HepG2 (cell line): ENCODE measurements around the gene GLCE. TPM values are rescaled to one million over a fixed set of nuclear protein-coding genes. Genes with fewer than 3 reads are reported as not detected.
A peak's percentile ranks its signal among the peaks of the same experiment; 100 is the strongest.
"Not testable (repeated sequence)": the region's sequence is repeated elsewhere in the genome, so short reads cannot be mapped to it uniquely, and the experiment has no call there.

Experiments
- ATAC-seq: fragments of 200-7000 bp; cut with Tn5 transposase; 3 replicates; pipeline ENCODE4 v1.9.1; 2020; ENCODE audit warnings: mild to moderate bottlenecking, moderate library complexity
- BruUV-seq: library from RNA; stranded (reverse); fragments of 400-500 nt; replicated peaks from 2 replicates; lab custom pipeline; 2021; lab: Mats Ljungman, UMichigan
- CTCF ChIA-PET: fragments of 300-600 bp; formaldehyde crosslinking; extraction: SDS; loops from one replicate; lab custom pipeline; 2021; ENCODE audit warnings: low total read pairs, inconsistent platforms, low intra/inter-chr PET ratio; lab: Yijun Ruan, JAX
- POLR2A ChIA-PET: fragments of 350-600 bp; sonication (Branson Sonifier 250); formaldehyde crosslinking; loops from one replicate; lab custom pipeline; 2020; ENCODE audit warnings: antibody characterized with exemption, inconsistent platforms; lab: Yijun Ruan, JAX
- DNase-seq: peaks from one replicate; pipeline ENCODE4 v3.0.0-alpha.2; 2015; ENCODE audit warnings: low spot score
- FAIRE-seq: peaks from 3 replicates; lab custom pipeline; 2011; peaks lifted over from hg19 to GRCh38; lab: Jason Lieb, UNC
- H2AFZ ChIP-seq: one replicate; pipeline ENCODE4 v1.6.1; 2011; ENCODE audit warnings: low read length, inconsistent platforms
- H3K27ac ChIP-seq: fragments of 300-600 bp; 3 replicates; pipeline ENCODE4 v1.8.0; 2011; ENCODE audit warnings: mixed run types, mild to moderate bottlenecking, mixed read lengths, low read length, inconsistent platforms; ENCODE audit not compliant: insufficient read depth; ENCODE audit errors: extremely low read length
- H3K27me3 ChIP-seq, 2 experiments: fragments of 200-600 bp in 1 of 2; 2 replicates in 1 of 2; 3 replicates in 1 of 2; pipeline versions ENCODE4 v1.6.0 to v1.8.0; 2011; ENCODE audit warnings: low read length in 2 of 2, mild to moderate bottlenecking in 2 of 2, moderate library complexity in 2 of 2, inconsistent platforms in 1 of 2; ENCODE audit not compliant: insufficient read depth in 2 of 2, control insufficient read depth in 1 of 2
- H3K36me3 ChIP-seq, 2 experiments: fragments of 200-600 bp in 1 of 2; replicated peaks in 1 of 2; 2 replicates in 1 of 2; 3 replicates in 1 of 2; pipeline versions ENCODE4 v1.5.1 to v1.8.0; 2011; ENCODE audit warnings: low read length in 2 of 2, inconsistent platforms in 1 of 2; ENCODE audit not compliant: insufficient read depth in 2 of 2, control insufficient read depth in 1 of 2
- H3K4me1 ChIP-seq: 2 replicates; pipeline ENCODE4 v1.5.1; 2012; ENCODE audit warnings: low read length, inconsistent platforms; ENCODE audit not compliant: insufficient read depth
- H3K4me2 ChIP-seq: 2 replicates; pipeline ENCODE4 v1.6.0; 2011; ENCODE audit warnings: low read depth, low read length, inconsistent platforms
- H3K4me3 ChIP-seq, 3 experiments: fragments of 200-600 bp in 1 of 3; sonication (generic), shearing (Covaris generic) in 1 of 3; replicated peaks in 1 of 3; 2 replicates each; pipeline ENCODE4 v1.5.1; 2011 to 2016; ENCODE audit warnings: low read length in 3 of 3, inconsistent platforms in 2 of 3, low read depth in 2 of 3, mild to moderate bottlenecking in 2 of 3, control low read depth in 1 of 3, mixed read lengths in 1 of 3; ENCODE audit not compliant: insufficient read depth in 1 of 3
- H3K79me2 ChIP-seq: one replicate; pipeline ENCODE4 v1.6.1; 2011; ENCODE audit warnings: low read length, inconsistent platforms; ENCODE audit not compliant: insufficient read depth
- H3K9ac ChIP-seq: 2 replicates; pipeline ENCODE4 v1.6.0; 2011; ENCODE audit warnings: mild to moderate bottlenecking, low read depth, low read length, inconsistent platforms; ENCODE audit not compliant: insufficient read depth
- H3K9me3 ChIP-seq: 2 replicates; pipeline ENCODE4 v1.5.1; 2012; ENCODE audit warnings: mild to moderate bottlenecking, low read length
- H4K20me1 ChIP-seq: 2 replicates; pipeline ENCODE4 v1.6.0; 2011; ENCODE audit warnings: inconsistent platforms, mild to moderate bottlenecking, low read length, moderate library complexity; ENCODE audit not compliant: insufficient read depth
- ZNF83 ChIP-seq: sonication (generic); formaldehyde crosslinking; IDR thresholded peaks from 2 replicates; pipeline ENCODE4 v1.4.0; 2020; ENCODE audit warnings: missing genetic modification reagents, mild to moderate bottlenecking, borderline replicate concordance
- WGBS: methylation state at CpG from one replicate; pipeline ENCODE4 v1.1.6; 2017; ENCODE audit warnings: low lambda C conversion rate; 5-methylcytosine and 5-hydroxymethylcytosine counted together
- in situ Hi-C: cut with HindIII; loops from 2 replicates; pipeline ENCODE4 v1.10.0; 2017; ENCODE audit warnings: low pct_unique_long_range_greater_than_20kb; ENCODE audit not compliant: extremely low pct_ligation_motif_present
- intact Hi-C: fragments of 100-400 bp; cut with micrococcal nuclease; formaldehyde crosslinking; loops from one replicate; pipeline ENCODE4 v1.10.0; 2022; ENCODE audit not compliant: unreplicated experiment
- polyA plus RNA-seq, 8 experiments: library from polyadenylated mRNA; depleted of rRNA in 3 of 8; stranded (reverse) in 7 of 8; unstranded in 1 of 8; fragments of >200 nt; fragmentation: Illumina TruSeq in 4 of 8; extraction: Trizol in 4 of 8; gene quantifications; 2 replicates each; pipeline versions ENCODE4 v1.2.1 to v1.2.3, GENCODE V29; 2011 to 2016; ENCODE audit warnings: low read depth in 4 of 8, missing spikeins in 1 of 8, mixed read lengths in 1 of 8; ENCODE audit not compliant: insufficient read depth in 1 of 8
- total RNA-seq, 5 experiments: library from RNA; depleted of rRNA; stranded (reverse); fragments of >200 nt; fragmentation: Illumina TruSeq; extraction: Trizol; gene quantifications; 2 replicates each; pipeline ENCODE4 v1.2.3, GENCODE V29; 2016; ENCODE audit warnings: low read depth in 1 of 5
- TF ChIP-seq, protein P1 (sequence below): sonication (generic); formaldehyde crosslinking; IDR thresholded peaks from 2 replicates; pipeline ENCODE4 v1.4.0; 2020; ENCODE audit warnings: mild to moderate bottlenecking, missing genetic modification reagents

Gene GLCE
- total and polyA plus RNA-seq, 2 of the 13 experiments (the other 11 are each of a cell fraction or from before 2014, with no cell fraction given) = 12.9 to 23.4 TPM

DNA sequence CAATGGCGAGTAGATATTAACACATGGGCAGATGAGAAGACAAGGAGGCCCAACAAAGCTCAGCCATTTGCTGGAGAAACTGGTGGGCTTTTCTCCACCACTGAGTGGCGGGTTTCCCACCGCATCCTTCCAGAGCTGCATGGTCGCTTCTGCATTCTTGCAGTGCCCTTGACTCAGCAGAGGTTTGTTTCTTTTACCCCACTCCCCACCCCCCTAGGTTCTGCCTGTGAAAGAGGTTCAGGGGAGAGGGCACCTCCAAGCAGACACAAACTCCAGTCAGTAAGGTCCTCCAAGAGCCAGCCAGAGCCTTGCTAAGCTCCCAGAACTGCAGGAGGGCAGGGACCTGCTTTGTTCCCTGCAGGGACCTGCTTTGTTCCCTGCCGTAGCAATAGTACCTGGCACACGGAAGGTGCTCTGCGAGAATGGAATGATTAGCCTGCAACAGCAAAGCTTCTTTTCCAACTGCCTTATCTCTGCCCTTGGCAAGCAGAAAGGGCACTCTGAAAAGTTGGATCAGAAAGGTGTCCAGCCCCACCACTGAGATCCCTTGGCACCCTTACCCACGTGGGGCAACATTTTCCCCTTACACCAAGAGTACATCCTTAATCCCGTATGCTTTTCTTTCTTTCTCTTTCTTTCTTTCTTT is 139.6 kb downstream of the GLCE start:
- ChIA-PET POLR2A (no interaction called here), CTCF (no interaction called here)
- no peak overlapping the region for H2AFZ ChIP-seq
- FAIRE-seq (no peak), ATAC-seq (no peak), DNase-seq (no peak)
- in situ Hi-C loops = no loop called here
- no peaks in the 10 kb centered on the region for H3K9me3 ChIP-seq
- WGBS = 41% methylated on average over 3 of the region's 9 CpGs
- TF ChIP-seq, protein P1, sequence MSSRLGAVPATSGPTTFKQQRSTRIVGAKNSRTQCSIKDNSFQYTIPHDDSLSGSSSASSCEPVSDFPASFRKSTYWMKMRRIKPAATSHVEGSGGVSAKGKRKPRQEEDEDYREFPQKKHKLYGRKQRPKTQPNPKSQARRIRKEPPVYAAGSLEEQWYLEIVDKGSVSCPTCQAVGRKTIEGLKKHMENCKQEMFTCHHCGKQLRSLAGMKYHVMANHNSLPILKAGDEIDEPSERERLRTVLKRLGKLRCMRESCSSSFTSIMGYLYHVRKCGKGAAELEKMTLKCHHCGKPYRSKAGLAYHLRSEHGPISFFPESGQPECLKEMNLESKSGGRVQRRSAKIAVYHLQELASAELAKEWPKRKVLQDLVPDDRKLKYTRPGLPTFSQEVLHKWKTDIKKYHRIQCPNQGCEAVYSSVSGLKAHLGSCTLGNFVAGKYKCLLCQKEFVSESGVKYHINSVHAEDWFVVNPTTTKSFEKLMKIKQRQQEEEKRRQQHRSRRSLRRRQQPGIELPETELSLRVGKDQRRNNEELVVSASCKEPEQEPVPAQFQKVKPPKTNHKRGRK (CRISPR knock-in tag) = peak; percentile 45; the same call in 1 of the 2 replicates
- TF ChIP-seq ZNF83 (CRISPR knock-in tag) = no peak
- no peak overlapping the region for H3K4me3 ChIP-seq
- H3K4me1 ChIP-seq = peaks cover 22% of the 10 kb centered on the region
- no peak overlapping the region for H3K4me2 ChIP-seq
- no peaks in the 10 kb centered on the region for H4K20me1 ChIP-seq
- no peak overlapping the region for H3K9ac ChIP-seq
- H3K79me2 ChIP-seq = no peaks in the 10 kb centered on the region
- no peaks in the 10 kb centered on the region for H3K36me3 ChIP-seq
- H3K27me3 ChIP-seq = peaks cover 9 to 57% of the 10 kb centered on the region in 2 experiments
- H3K27ac ChIP-seq = no peak overlapping the region
- BruUV-seq = no TSS peak
- intact Hi-C loops = no loop called here

DNA sequence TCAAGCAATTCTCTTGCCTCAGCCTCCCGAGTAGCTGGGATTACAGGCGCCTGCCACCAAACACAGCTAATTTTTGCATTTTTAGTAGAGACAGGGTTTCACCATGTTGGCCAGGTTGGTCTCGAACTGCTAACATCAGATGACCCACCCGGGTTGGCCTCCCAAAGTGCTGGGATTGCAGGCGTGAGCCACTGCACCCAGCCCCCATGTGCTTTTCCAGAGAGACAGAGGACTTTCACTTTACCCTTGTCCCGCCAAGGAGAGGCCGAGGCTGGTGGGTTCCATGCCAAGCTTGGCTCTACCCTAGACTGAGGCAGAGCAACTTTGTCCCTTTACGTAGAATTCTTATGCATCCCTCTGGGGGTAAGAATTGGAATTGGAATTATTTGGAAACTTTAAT is 140.7 kb downstream of the GLCE start:
- 73% methylated on average over 3 of the region's 8 CpGs for WGBS
- H3K36me3 ChIP-seq, CTCF ChIA-PET, H3K27ac ChIP-seq, intact Hi-C loops, H3K4me2 ChIP-seq, H3K4me3 ChIP-seq, in situ Hi-C loops, H3K9me3 ChIP-seq, DNase-seq, H3K79me2 ChIP-seq, BruUV-seq, ATAC-seq, H4K20me1 ChIP-seq, FAIRE-seq, H3K9ac ChIP-seq, H2AFZ ChIP-seq: not testable (repeated sequence)
- H3K27me3 ChIP-seq = peaks cover 9 to 47% of the 10 kb centered on the region in 2 experiments
- POLR2A ChIA-PET = interaction anchor here (0.7 kb wide), 1 partner anchor 11 kb away, joined by 3 read pairs; no protein-coding TSS in a partner anchor
- H3K4me1 ChIP-seq = peaks cover 32% of the 10 kb centered on the region

DNA sequence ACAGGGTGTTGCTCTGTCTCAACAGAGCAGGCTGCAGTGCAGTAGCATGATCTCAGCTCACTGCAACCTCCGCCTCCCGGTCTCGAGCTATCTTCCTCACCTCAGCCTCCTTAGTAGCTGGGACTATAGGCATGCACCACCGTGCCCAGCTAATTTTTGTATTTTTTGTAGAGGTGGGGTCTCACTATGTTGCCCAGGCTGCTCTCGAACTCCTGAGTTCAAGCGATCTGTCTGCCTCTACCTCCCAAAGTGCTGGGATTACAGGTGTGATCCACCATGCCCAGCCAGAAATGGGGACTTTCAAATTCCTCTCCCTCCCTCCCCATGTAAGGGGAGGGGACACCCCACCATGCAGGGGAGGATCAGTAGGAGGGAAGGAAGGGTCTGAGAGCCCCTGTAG is 141.7 kb downstream of the GLCE start:
- WGBS = 57% methylated on average over 6 of the region's 6 CpGs
- H3K4me3 ChIP-seq, CTCF ChIA-PET, H3K9me3 ChIP-seq, intact Hi-C loops, H2AFZ ChIP-seq, H4K20me1 ChIP-seq, in situ Hi-C loops, H3K79me2 ChIP-seq, DNase-seq, H3K36me3 ChIP-seq, POLR2A ChIA-PET, FAIRE-seq, H3K9ac ChIP-seq, ATAC-seq, H3K4me2 ChIP-seq, BruUV-seq, H3K27ac ChIP-seq: not testable (repeated sequence)
- Histone ChIP-seq H3K27me3 (peaks cover 9 to 39% of the 10 kb centered on the region in 2 experiments), H3K4me1 (peaks cover 33% of the 10 kb centered on the region)
